ENCODE results near the gene MYO3B. TPM values are rescaled to one million over a fixed set of nuclear protein-coding genes. Genes with fewer than 3 reads are reported as not detected.
"Not testable (repeated sequence)": the region's sequence is repeated elsewhere in the genome, so short reads cannot be mapped to it uniquely, and the experiment has no call there.

The MYO3B gene
- total RNA-seq, 4 donors from 2014 or later, result 0.48 TPM; not detected in 3

- in situ Hi-C loops (cut with MboI; ENCODE audit: low pct_ligation_motif_present in 1 of 4, low pct_unique_long_range_greater_than_20kb in 1 of 4, low sequenced_read_pairs in 3 of 4) (no loop called here), intact Hi-C loops (cut with DNase I; ENCODE audit: low total_unique reads) (no loop called here)
- no peaks in the 10 kb centered on the region for H3K9me3 ChIP-seq
- no peak for DNase-seq
- H3K27ac ChIP-seq, result no peak overlapping the region
- H3K4me3 ChIP-seq, result no peak overlapping the region
- 35 to 51% methylated on average over 6 to 14 of the region's 14 CpGs for whole genome bisulfite sequencing, 2 donors (ENCODE audit: low coverage in 1 of 2)
- H3K36me3 ChIP-seq, result no peaks in the 10 kb centered on the region
- no peaks in the 10 kb centered on the region for H3K4me1 ChIP-seq
- H3K27me3 ChIP-seq, result no peaks in the 10 kb centered on the region
- no peak for TF ChIP-seq POLR2A (IDR thresholded peaks at IDR 0.05)
- TF ChIP-seq EP300 (IDR thresholded peaks at IDR 0.05; ENCODE audit: low read depth), result no peak
- TF ChIP-seq POLR2AphosphoS5 (IDR thresholded peaks at IDR 0.05), result no peak
- no peak for TF ChIP-seq CTCF (IDR thresholded peaks at IDR 0.05)
These were observed 34.8 kb downstream of the MYO3B start for GRCh38 chr2:170212625-170213280.

- DNase-seq; intact Hi-C loops (cut with DNase I; ENCODE audit: low total_unique reads); H3K27ac ChIP-seq; H3K4me1 ChIP-seq; H3K9me3 ChIP-seq; H3K4me3 ChIP-seq; H3K27me3 ChIP-seq; in situ Hi-C loops (cut with MboI; ENCODE audit: low pct_ligation_motif_present in 1 of 4, low pct_unique_long_range_greater_than_20kb in 1 of 4, low sequenced_read_pairs in 3 of 4); H3K36me3 ChIP-seq: not testable (repeated sequence)
- WGBS, 2 donors (ENCODE audit: low coverage in 1 of 2), result 43 to 82% methylated on average over 3 to 10 of the region's 10 CpGs
These were observed 35.3 kb downstream of the MYO3B start for GRCh38 chr2:170213281-170213625.

- H3K27me3 ChIP-seq, result no peaks in the 10 kb centered on the region
- H3K9me3 ChIP-seq, result no peaks in the 10 kb centered on the region
- no peak for DNase-seq
- TF ChIP-seq CTCF (IDR thresholded peaks at IDR 0.05) (no peak), EP300 (IDR thresholded peaks at IDR 0.05; ENCODE audit: low read depth) (no peak), POLR2A (IDR thresholded peaks at IDR 0.05) (no peak), POLR2AphosphoS5 (IDR thresholded peaks at IDR 0.05) (no peak)
- in situ Hi-C loops (cut with MboI; ENCODE audit: low pct_ligation_motif_present in 1 of 4, low pct_unique_long_range_greater_than_20kb in 1 of 4, low sequenced_read_pairs in 3 of 4) (no loop called here), intact Hi-C loops (cut with DNase I; ENCODE audit: low total_unique reads) (no loop called here)
- no peaks in the 10 kb centered on the region for H3K4me1 ChIP-seq
- H3K27ac ChIP-seq, result no peak overlapping the region
- no peaks in the 10 kb centered on the region for H3K36me3 ChIP-seq
- no peak overlapping the region for H3K4me3 ChIP-seq
- 65 to 67% methylated on average over 2 of the region's 2 CpGs for WGBS, 2 donors (ENCODE audit: low coverage in 1 of 2)
These were observed 35.7 kb downstream of the MYO3B start for GRCh38 chr2:170213651-170214050.

- WGBS, 2 donors (ENCODE audit: low coverage in 1 of 2), result 56 to 63% methylated on average over 5 to 7 of the region's 7 CpGs
- H3K4me3 ChIP-seq, result no peak overlapping the region
- intact Hi-C loops (cut with DNase I; ENCODE audit: low total_unique reads), result no loop called here
- H3K27ac ChIP-seq, result no peak overlapping the region
- in situ Hi-C loops (cut with MboI; ENCODE audit: low pct_ligation_motif_present in 1 of 4, low pct_unique_long_range_greater_than_20kb in 1 of 4, low sequenced_read_pairs in 3 of 4), result no loop called here
- no peaks in the 10 kb centered on the region for H3K36me3 ChIP-seq
- no peaks in the 10 kb centered on the region for H3K27me3 ChIP-seq
- no peaks in the 10 kb centered on the region for H3K4me1 ChIP-seq
- DNase-seq, result no peak
- no peaks in the 10 kb centered on the region for H3K9me3 ChIP-seq
- no peak for TF ChIP-seq CTCF (IDR thresholded peaks at IDR 0.05)
- TF ChIP-seq EP300 (IDR thresholded peaks at IDR 0.05; ENCODE audit: low read depth), result no peak
- no peak for TF ChIP-seq POLR2A (IDR thresholded peaks at IDR 0.05)
- TF ChIP-seq POLR2AphosphoS5 (IDR thresholded peaks at IDR 0.05), result no peak
These were observed 36.5 kb downstream of the MYO3B start for GRCh38 chr2:170214309-170214948.

- in situ Hi-C loops (cut with MboI; ENCODE audit: low pct_ligation_motif_present in 1 of 4, low pct_unique_long_range_greater_than_20kb in 1 of 4, low sequenced_read_pairs in 3 of 4), result no loop called here
These were observed 37.1 kb downstream of the MYO3B start for GRCh38 chr2:170215021-170215420.

More at GRCh38 chr2:170215021-170215420, 37.1 kb downstream of the MYO3B start:
- Histone ChIP-seq H3K27ac (no peak overlapping the region), H3K27me3 (no peaks in the 10 kb centered on the region), H3K4me1 (no peaks in the 10 kb centered on the region), H3K9me3 (no peaks in the 10 kb centered on the region), H3K36me3 (no peaks in the 10 kb centered on the region), H3K4me3 (no peak overlapping the region)
- no peak for TF ChIP-seq CTCF (IDR thresholded peaks at IDR 0.05)
- no peak for TF ChIP-seq EP300 (IDR thresholded peaks at IDR 0.05; ENCODE audit: low read depth)
- no peak for TF ChIP-seq POLR2AphosphoS5 (IDR thresholded peaks at IDR 0.05)
- TF ChIP-seq POLR2A (IDR thresholded peaks at IDR 0.05), result no peak
- no peak for DNase-seq
- intact Hi-C loops (cut with DNase I; ENCODE audit: low total_unique reads), result no loop called here
- WGBS, 2 donors (ENCODE audit: low coverage in 1 of 2), result 70% methylated on average over 2 of the region's 2 CpGs
